ENCODE results near the gene PRR35.

The PRR35 gene

DNA sequence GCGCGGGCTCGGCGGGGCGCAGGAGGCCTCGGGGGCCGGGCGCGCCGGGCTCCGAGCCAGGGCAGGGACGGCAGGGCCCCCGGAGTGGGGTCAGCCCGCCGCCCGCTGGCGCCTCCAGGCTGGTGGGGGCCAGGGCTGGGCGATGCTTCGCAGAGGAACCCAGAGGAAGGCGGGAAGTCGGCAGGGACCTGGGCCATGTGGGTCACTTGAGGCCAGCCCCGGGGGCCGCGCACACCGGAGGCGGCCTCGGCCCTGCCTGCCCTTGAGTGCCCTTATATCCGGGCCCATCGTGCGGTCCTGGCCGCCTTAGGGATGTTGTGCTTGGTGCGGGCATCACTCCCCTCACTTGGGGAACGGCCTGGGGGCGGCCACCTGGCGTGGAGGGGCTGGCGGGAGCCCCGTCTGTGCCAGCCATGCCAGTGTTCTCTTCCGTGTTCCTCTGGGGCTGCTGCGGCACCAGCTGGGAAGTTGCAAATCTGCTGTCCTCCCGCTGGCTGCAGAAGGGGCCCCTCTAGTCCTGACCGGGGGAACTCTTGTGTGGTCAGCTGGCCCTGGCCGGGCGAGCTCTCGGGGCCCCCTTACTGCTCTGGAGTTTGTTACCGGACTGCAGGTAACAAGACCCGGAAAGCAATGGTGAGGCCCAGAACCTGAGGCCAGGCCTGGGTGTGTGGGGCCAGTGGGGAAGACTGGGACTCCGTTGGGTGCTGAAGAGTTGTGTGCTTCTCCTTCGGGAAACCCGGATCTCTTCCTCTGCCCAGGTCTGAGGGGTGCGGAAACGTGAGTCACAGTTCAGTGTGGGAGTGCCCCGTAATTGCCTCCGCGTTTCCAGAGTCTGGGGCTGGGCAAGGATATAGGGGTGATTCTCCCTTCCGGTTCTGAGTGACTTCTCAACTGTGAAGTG lies 31.8 kb upstream of the PRR35 start:
- Histone ChIP-seq H3K36me3 (ENCODE audit: insufficient read depth, low read length) (no peaks in the 10 kb centered on the region), H3K27ac (ENCODE audit: low read depth, low read length) (peak overlapping the region; percentile 84), H2AFZ (ENCODE audit: low read length, unreplicated experiment) (no peak overlapping the region), H3K27me3 (ENCODE audit: insufficient read depth, low read length) (no peaks in the 10 kb centered on the region), H3K79me2 (ENCODE audit: control insufficient read depth, insufficient read depth, low read length, unreplicated experiment) (peaks cover 68% of the 10 kb centered on the region), H3K4me3 (ENCODE audit: low read depth, low read length) (peak overlapping the region; percentile 98), H3K4me1 (ENCODE audit: control insufficient read depth, insufficient read depth, low read length, unreplicated experiment) (peaks cover 39% of the 10 kb centered on the region)

DNA sequence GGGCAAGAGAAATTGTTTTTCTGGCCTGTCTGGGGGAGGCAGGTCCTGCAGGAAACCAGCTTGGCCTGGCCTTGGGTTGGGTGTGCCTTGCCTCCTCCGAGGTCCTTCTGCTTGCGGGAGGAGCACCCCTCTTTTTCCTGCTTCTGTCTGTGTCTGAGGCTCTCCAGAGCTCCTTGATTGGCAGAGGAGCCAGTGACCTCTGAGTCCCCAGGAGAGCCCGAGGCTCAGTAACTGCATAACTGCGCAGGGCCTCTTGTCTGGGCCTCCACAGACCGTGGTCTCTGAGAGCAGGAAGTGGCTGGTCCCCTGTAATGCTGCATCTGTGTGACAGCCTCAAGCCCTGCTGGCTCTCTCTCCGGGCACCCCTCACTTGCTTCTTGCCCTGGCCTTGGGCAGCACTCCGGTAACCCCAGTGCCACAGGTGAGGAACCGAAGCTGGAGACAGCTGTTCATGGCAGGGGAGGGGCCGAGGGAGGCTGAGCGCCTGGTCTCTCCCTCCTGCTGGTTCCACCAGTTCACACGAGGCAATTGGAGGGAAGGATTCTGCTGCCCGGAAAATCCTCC lies 31.1 kb upstream of the PRR35 start:
- Histone ChIP-seq H3K36me3 (ENCODE audit: insufficient read depth, low read length) (no peaks in the 10 kb centered on the region), H3K79me2 (ENCODE audit: control insufficient read depth, insufficient read depth, low read length, unreplicated experiment) (peaks cover 73% of the 10 kb centered on the region), H3K27me3 (ENCODE audit: insufficient read depth, low read length) (no peaks in the 10 kb centered on the region), H3K4me1 (ENCODE audit: control insufficient read depth, insufficient read depth, low read length, unreplicated experiment) (peaks cover 41% of the 10 kb centered on the region), H3K27ac (ENCODE audit: low read depth, low read length) (peak overlapping the region; percentile 84), H3K4me3 (ENCODE audit: low read depth, low read length) (peak overlapping the region; percentile 98), H2AFZ (ENCODE audit: low read length, unreplicated experiment) (no peak overlapping the region)

DNA sequence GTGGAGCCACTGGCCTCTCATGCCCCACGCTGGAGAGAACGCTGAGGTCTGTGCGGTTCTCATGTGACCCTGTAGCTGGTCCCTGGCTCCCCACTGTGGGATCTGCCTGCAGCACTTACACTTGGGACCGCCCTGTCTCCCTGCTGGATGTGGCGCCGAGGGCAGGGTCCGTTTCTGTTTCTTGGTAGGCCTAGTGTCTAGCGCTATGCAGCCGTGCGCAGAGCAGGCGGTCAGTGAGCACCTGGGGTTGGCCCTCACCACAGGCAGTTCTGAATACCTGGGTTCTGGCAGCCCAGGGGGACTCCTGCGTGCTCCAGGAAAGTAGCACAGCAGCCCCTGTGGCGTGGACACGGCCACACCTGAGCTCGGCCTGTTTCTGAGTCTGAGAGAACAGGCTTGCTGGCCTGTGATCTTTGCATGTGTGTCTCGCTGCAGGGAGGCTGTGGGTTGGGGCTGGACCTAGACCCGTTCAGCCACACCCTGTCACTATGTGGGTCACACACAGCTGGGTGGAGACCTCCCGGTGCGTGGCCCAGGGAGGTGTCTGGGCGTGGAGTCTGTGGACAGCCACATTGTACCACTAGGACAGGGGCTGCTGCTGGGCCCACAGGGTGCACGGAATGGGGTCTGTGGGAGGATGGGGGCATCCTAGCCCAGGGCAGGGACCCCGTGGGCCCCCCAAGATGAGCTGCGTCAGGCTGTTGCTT lies 29.9 kb upstream of the PRR35 start:
- H3K27ac ChIP-seq (ENCODE audit: low read depth, low read length) = 0 out of 2 replicates have a peak overlapping the region, but pooled peaks have one; percentile 84
- no peak overlapping the region for H2AFZ ChIP-seq (ENCODE audit: low read length, unreplicated experiment)
- no peaks in the 10 kb centered on the region for H3K36me3 ChIP-seq (ENCODE audit: insufficient read depth, low read length)
- no peaks in the 10 kb centered on the region for H3K27me3 ChIP-seq (ENCODE audit: insufficient read depth, low read length)
- H3K4me1 ChIP-seq (ENCODE audit: control insufficient read depth, insufficient read depth, low read length, unreplicated experiment) = peaks cover 41% of the 10 kb centered on the region
- H3K4me3 ChIP-seq (ENCODE audit: low read depth, low read length) = peak overlapping the region; percentile 98
- peaks cover 79% of the 10 kb centered on the region for H3K79me2 ChIP-seq (ENCODE audit: control insufficient read depth, insufficient read depth, low read length, unreplicated experiment)

DNA sequence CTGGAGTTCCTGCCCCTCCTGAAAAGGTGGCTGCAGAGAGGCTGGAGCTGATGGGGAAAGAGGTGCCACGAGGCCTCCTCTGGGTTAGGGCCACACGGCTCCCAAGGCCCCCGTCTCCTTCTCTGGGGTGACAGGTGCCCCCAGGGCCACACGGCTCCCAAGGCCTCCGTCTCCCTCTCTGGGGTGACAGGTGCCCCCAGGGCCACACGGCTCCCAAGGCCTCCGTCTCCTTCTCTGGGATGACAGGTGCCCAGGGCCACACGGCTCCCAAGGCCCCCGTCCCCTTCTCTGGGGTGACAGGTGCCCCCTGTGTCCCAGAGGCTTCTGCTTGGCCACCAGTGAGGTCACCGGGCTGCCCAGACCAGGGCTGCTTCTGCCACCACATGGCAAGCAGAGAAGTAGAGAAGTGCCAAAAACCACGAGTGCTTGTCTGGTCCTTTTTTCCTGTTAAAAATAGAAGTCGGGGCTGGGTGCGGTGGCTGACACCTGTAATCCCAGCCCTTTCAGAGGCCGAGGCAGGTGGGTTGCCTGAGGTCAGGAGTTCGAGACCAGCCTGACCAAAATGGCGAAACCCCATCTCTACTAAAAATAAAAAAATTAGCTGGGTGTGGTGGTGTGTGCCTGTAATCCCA lies 28.6 kb upstream of the PRR35 start:
- no peak overlapping the region for H2AFZ ChIP-seq (ENCODE audit: low read length, unreplicated experiment)
- no peaks in the 10 kb centered on the region for H3K27me3 ChIP-seq (ENCODE audit: insufficient read depth, low read length)
- H3K4me1 ChIP-seq (ENCODE audit: control insufficient read depth, insufficient read depth, low read length, unreplicated experiment) = peaks cover 39% of the 10 kb centered on the region
- peaks cover 81% of the 10 kb centered on the region for H3K79me2 ChIP-seq (ENCODE audit: control insufficient read depth, insufficient read depth, low read length, unreplicated experiment)
- H3K4me3 ChIP-seq (ENCODE audit: low read depth, low read length) = no peak overlapping the region
- H3K36me3 ChIP-seq (ENCODE audit: insufficient read depth, low read length) = no peaks in the 10 kb centered on the region
- no peak overlapping the region for H3K27ac ChIP-seq (ENCODE audit: low read depth, low read length)

DNA sequence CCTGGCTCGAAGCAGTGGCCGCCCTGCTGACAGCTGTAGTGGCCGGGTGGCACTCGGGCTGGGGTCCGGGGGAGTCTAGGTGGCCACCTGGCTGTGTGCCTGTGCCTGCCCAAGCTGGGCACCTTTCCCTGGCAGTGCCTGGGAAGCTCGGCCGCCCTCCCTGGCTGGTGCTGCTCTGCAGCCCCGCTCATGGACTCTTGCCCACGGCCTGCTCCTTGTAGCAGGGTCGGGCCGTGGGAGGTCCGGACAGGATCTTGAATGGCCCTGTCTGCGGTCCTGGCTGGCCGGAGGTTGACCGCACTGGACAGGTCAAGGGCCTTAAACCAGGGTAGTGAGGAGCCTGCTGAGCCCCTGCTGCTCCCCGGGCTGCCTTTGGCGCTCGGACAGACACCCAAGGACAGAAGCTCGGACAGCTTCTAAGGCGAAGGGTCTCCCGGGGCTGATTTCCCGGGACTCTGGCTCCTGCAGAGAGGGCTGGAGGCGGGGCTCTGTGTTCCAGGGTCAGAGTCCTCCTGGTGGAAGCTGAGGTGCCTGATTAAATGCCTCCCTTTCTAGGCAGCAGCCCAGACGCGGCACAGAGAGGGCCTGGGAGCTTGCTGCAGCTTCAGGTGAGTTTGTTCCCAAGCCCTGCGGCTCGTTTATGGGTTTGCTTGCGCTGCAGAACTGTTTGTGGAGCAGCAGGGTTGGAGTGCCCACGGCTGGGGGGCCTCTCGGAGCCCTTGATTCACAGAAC lies 26.6 kb upstream of the PRR35 start:
- Histone ChIP-seq H3K36me3 (ENCODE audit: insufficient read depth, low read length) (no peaks in the 10 kb centered on the region), H3K4me3 (ENCODE audit: low read depth, low read length) (no peak overlapping the region), H3K27me3 (ENCODE audit: insufficient read depth, low read length) (no peaks in the 10 kb centered on the region), H3K27ac (ENCODE audit: low read depth, low read length) (no peak overlapping the region), H3K79me2 (ENCODE audit: control insufficient read depth, insufficient read depth, low read length, unreplicated experiment) (peaks cover 92% of the 10 kb centered on the region), H3K4me1 (ENCODE audit: control insufficient read depth, insufficient read depth, low read length, unreplicated experiment) (peaks cover 39% of the 10 kb centered on the region), H2AFZ (ENCODE audit: low read length, unreplicated experiment) (no peak overlapping the region)

DNA sequence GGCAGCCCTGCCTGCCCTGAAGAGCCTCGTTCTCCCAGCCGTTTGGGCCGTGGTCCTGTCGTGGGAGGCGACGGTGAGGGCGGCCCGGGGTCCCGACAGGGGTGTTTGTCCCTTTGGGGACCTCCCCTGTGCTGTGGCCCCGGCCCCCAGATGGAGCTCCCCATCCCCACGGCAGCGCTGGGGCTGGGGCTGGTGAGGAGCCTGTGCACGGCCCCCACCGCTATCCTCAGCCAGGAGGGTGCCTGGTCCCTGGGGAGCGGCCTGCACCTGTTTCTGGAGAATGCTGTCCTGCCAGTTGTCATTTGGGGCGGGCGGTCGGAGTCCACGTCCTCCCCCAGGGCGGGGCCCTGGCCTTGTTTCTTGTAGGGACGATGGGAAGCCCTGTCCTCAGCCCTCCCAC lies 26.1 kb upstream of the PRR35 start:
- Histone ChIP-seq H3K4me1 (ENCODE audit: control insufficient read depth, insufficient read depth, low read length, unreplicated experiment) (peaks cover 39% of the 10 kb centered on the region), H3K36me3 (ENCODE audit: insufficient read depth, low read length) (no peaks in the 10 kb centered on the region), H3K79me2 (ENCODE audit: control insufficient read depth, insufficient read depth, low read length, unreplicated experiment) (peaks cover 92% of the 10 kb centered on the region), H3K27ac (ENCODE audit: low read depth, low read length) (no peak overlapping the region), H3K27me3 (ENCODE audit: insufficient read depth, low read length) (no peaks in the 10 kb centered on the region), H3K4me3 (ENCODE audit: low read depth, low read length) (no peak overlapping the region), H2AFZ (ENCODE audit: low read length, unreplicated experiment) (no peak overlapping the region)

DNA sequence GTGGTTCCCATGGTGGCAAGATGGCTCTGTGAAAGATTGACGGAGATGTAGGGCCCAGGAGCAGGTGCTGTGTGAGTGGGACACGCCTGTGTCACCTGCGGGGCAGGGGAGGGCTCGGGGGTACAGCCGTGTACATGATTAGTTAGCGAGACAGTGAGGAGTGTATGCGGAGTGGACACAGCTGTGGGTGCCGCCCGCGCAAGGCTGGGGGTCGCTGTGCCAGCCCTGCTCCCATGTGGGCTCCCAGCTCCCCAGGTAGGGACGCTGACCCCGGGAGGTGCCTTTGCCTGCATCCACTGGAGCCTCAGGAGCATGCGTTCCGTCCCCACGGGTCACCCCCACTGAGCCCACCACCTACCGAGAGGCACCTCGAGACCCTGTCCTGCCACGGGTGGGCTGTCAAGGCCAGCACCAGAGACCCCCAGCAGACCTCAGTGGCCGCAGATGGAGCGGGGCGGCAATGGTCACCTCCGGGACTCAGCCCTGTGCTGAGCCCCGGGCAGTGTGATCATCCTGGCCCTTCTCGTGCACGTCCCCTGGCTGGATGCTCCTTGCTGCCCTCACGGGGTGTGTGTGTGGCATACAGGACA lies 25.2 kb upstream of the PRR35 start:
- H3K4me3 ChIP-seq (ENCODE audit: low read depth, low read length) = no peak overlapping the region
- no peak overlapping the region for H2AFZ ChIP-seq (ENCODE audit: low read length, unreplicated experiment)
- peak overlapping the region; percentile 15; the same call in 1 of the 2 replicates for H3K27ac ChIP-seq (ENCODE audit: low read depth, low read length)
- no peaks in the 10 kb centered on the region for H3K36me3 ChIP-seq (ENCODE audit: insufficient read depth, low read length)
- H3K27me3 ChIP-seq (ENCODE audit: insufficient read depth, low read length) = no peaks in the 10 kb centered on the region
- H3K79me2 ChIP-seq (ENCODE audit: control insufficient read depth, insufficient read depth, low read length, unreplicated experiment) = peaks cover 91% of the 10 kb centered on the region
- peaks cover 38% of the 10 kb centered on the region for H3K4me1 ChIP-seq (ENCODE audit: control insufficient read depth, insufficient read depth, low read length, unreplicated experiment)

DNA sequence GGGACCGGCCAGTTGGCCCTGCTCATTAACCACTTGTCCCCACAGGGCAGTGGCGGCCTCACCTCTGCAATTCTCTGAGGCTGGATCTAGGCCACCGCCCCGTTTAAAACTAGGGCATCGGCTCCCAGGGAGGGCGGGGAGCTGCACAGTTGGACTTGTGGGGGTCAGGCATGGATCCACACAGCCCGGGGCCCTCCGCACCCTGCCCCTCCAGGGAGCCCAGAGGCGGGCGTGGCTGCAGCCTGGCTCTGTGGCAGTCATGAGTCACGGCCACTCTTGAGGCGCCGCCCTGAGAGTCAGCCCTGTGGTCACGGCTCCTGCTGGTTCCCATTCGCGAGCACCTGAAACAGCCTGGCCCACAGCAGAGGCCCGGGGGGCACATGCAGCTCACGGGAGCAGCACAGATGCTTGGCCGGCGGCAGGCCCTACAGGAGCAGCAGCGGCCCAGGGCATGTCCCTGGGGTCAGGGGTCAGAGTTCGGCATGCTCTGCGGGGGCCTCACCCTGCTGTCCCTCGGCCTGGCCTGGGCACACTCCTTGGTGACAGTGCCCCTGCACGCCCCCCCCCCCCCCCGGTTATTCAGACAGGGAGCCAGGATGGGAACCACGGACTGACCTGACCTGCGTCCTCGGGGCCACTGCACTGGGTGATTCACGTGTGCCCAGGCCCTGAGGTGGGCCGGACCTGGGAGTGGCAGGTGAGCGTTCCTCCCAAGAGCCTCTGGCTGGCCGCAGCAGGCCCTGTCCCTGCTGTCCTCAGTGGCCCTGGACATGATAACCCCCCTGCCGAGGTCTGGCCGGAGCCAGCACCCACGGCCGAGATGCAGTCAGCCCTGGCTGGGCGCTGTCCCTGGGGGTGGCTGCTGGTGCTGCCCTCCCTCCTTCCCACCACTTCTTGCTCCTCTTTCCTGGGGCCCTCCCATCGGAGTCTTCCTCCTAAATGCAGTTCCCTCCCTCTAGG lies 24.5 kb upstream of the PRR35 start:
- no peak overlapping the region for H2AFZ ChIP-seq (ENCODE audit: low read length, unreplicated experiment)
- H3K27ac ChIP-seq (ENCODE audit: low read depth, low read length) = peak overlapping the region; percentile 15; the same call in 1 of the 2 replicates
- H3K79me2 ChIP-seq (ENCODE audit: control insufficient read depth, insufficient read depth, low read length, unreplicated experiment) = peaks cover 91% of the 10 kb centered on the region
- H3K27me3 ChIP-seq (ENCODE audit: insufficient read depth, low read length) = no peaks in the 10 kb centered on the region
- no peak overlapping the region for H3K4me3 ChIP-seq (ENCODE audit: low read depth, low read length)
- peaks cover 37% of the 10 kb centered on the region for H3K4me1 ChIP-seq (ENCODE audit: control insufficient read depth, insufficient read depth, low read length, unreplicated experiment)
- H3K36me3 ChIP-seq (ENCODE audit: insufficient read depth, low read length) = no peaks in the 10 kb centered on the region; the same call in 1 of the 2 replicates

DNA sequence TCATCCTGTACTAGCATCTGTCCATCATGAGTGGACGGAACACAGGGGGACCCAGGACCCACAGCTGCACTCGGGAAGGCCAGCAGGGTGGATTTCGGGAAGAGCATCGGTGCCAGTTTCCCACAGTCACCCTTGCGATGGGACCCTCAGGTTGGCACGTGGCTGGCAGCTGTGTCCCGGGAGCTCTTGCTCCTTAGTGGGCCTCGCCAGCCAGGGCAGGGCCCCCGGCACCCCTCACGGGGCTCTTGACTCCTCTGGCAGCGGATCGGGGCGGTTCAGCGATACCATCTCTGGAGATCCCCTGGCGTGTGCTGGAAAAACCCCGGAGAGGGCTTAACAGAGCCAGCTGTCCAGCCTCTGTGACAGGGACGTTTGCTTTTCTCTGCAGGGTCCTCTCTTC lies 23.4 kb upstream of the PRR35 start:
- peaks cover 37% of the 10 kb centered on the region for H3K4me1 ChIP-seq (ENCODE audit: control insufficient read depth, insufficient read depth, low read length, unreplicated experiment)
- H2AFZ ChIP-seq (ENCODE audit: low read length, unreplicated experiment) = no peak overlapping the region
- H3K27me3 ChIP-seq (ENCODE audit: insufficient read depth, low read length) = no peaks in the 10 kb centered on the region
- peaks cover 90% of the 10 kb centered on the region for H3K79me2 ChIP-seq (ENCODE audit: control insufficient read depth, insufficient read depth, low read length, unreplicated experiment)
- H3K36me3 ChIP-seq (ENCODE audit: insufficient read depth, low read length) = no peaks in the 10 kb centered on the region; the same call in 1 of the 2 replicates
- H3K27ac ChIP-seq (ENCODE audit: low read depth, low read length) = no peak overlapping the region
- no peak overlapping the region for H3K4me3 ChIP-seq (ENCODE audit: low read depth, low read length)
